ENCODE measurements around the gene TM4SF4.

Gene TM4SF4

GRCh38 chr3:149432149-149432548 lies 42.3 kb upstream of the TM4SF4 start:
- Histone ChIP-seq H3K4me3 (ENCODE audit: severe bottlenecking) (no peak overlapping the region), H3K9me3 (ENCODE audit: severe bottlenecking) (no peaks in the 10 kb centered on the region), H3K27me3 (ENCODE audit: insufficient read depth, poor library complexity, severe bottlenecking) (no peaks in the 10 kb centered on the region), H3K36me3 (ENCODE audit: low read depth) (no peaks in the 10 kb centered on the region), H3K4me1 (ENCODE audit: insufficient read depth, poor library complexity, severe bottlenecking) (no peaks in the 10 kb centered on the region), H3K27ac (ENCODE audit: poor library complexity, severe bottlenecking) (no peak overlapping the region)
- no peak for DNase-seq (ENCODE audit: low spot score)
- no peak for ATAC-seq (ENCODE audit: low read depth)
- TF ChIP-seq CTCF (IDR thresholded peaks at IDR 0.05; ENCODE audit: poor library complexity, severe bottlenecking): no peak

- DNase-seq (ENCODE audit: low spot score) (no peak), ATAC-seq (ENCODE audit: low read depth) (no peak)
- Histone ChIP-seq H3K27ac (ENCODE audit: poor library complexity, severe bottlenecking) (no peak overlapping the region), H3K36me3 (ENCODE audit: low read depth) (no peaks in the 10 kb centered on the region), H3K4me1 (ENCODE audit: insufficient read depth, poor library complexity, severe bottlenecking) (no peaks in the 10 kb centered on the region), H3K9me3 (ENCODE audit: severe bottlenecking) (no peaks in the 10 kb centered on the region), H3K27me3 (ENCODE audit: insufficient read depth, poor library complexity, severe bottlenecking) (no peaks in the 10 kb centered on the region), H3K4me3 (ENCODE audit: severe bottlenecking) (no peak overlapping the region)
- no peak for TF ChIP-seq CTCF (IDR thresholded peaks at IDR 0.05; ENCODE audit: poor library complexity, severe bottlenecking)
These were observed 38.3 kb upstream of the TM4SF4 start for GRCh38 chr3:149435996-149436885.

- TF ChIP-seq CTCF (IDR thresholded peaks at IDR 0.05; ENCODE audit: poor library complexity, severe bottlenecking): no peak
- H3K27me3 ChIP-seq (ENCODE audit: insufficient read depth, poor library complexity, severe bottlenecking): no peaks in the 10 kb centered on the region
- H3K9me3 ChIP-seq (ENCODE audit: severe bottlenecking): no peaks in the 10 kb centered on the region
- ATAC-seq (ENCODE audit: low read depth) (no peak), DNase-seq (ENCODE audit: low spot score) (no peak)
- no peak overlapping the region for H3K4me3 ChIP-seq (ENCODE audit: severe bottlenecking)
- H3K27ac ChIP-seq (ENCODE audit: poor library complexity, severe bottlenecking): no peak overlapping the region
- H3K36me3 ChIP-seq (ENCODE audit: low read depth): no peaks in the 10 kb centered on the region
- H3K4me1 ChIP-seq (ENCODE audit: insufficient read depth, poor library complexity, severe bottlenecking): no peaks in the 10 kb centered on the region
These were observed 37.2 kb upstream of the TM4SF4 start for GRCh38 chr3:149437286-149437685.

DNA sequence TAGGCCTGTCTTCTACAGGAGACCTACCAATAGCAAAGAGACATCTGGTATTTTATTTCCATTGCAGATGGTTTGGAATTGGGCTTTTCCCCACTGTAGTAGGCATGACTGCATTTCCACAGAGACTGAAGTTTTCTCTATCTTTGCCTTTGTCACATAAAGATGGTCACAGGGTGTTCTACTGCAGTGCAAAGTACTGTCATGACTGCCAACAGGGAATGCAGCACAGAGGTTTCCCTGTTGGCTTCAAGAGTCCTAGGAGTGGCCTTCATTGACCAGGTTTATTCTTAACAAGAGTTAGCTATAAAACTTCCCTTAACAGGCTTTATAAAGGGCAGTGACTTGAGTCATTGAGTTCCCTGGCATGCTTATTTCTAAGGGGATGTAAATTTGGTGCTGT lies 36.8 kb upstream of the TM4SF4 start:
- DNase-seq (ENCODE audit: low spot score) (no peak), ATAC-seq (ENCODE audit: low read depth) (no peak)
- TF ChIP-seq CTCF (IDR thresholded peaks at IDR 0.05; ENCODE audit: poor library complexity, severe bottlenecking): no peak
- H3K27ac ChIP-seq (ENCODE audit: poor library complexity, severe bottlenecking): no peak overlapping the region
- H3K4me3 ChIP-seq (ENCODE audit: severe bottlenecking): no peak overlapping the region
- no peaks in the 10 kb centered on the region for H3K36me3 ChIP-seq (ENCODE audit: low read depth)
- H3K27me3 ChIP-seq (ENCODE audit: insufficient read depth, poor library complexity, severe bottlenecking): no peaks in the 10 kb centered on the region
- H3K4me1 ChIP-seq (ENCODE audit: insufficient read depth, poor library complexity, severe bottlenecking): no peaks in the 10 kb centered on the region
- H3K9me3 ChIP-seq (ENCODE audit: severe bottlenecking): no peaks in the 10 kb centered on the region

DNA sequence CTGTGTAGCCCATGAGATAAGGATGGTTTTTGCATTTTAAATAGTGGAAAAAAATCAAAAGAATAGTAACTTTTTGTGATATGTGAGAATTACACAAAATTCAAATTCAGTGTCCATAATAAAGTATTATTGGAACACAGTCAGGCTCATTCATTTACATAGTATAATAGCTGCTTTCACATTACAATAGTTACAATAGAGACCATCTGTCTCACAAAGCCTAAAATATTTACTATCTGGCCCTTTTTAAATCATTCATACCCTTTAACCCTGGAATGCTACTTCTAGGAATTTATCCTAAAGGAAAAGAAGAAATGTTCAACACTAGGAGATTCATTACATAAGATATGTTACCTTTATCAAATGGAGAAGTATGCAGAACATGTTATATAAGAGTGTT lies 35.5 kb upstream of the TM4SF4 start:
- TF ChIP-seq CTCF (IDR thresholded peaks at IDR 0.05; ENCODE audit: poor library complexity, severe bottlenecking): no peak

More for the DNA sequence above, 35.5 kb upstream of the TM4SF4 start:
- H3K9me3 ChIP-seq (ENCODE audit: severe bottlenecking): no peaks in the 10 kb centered on the region
- no peak overlapping the region for H3K4me3 ChIP-seq (ENCODE audit: severe bottlenecking)
- no peak overlapping the region for H3K27ac ChIP-seq (ENCODE audit: poor library complexity, severe bottlenecking)
- peaks cover 3% of the 10 kb centered on the region for H3K4me1 ChIP-seq (ENCODE audit: insufficient read depth, poor library complexity, severe bottlenecking)
- no peaks in the 10 kb centered on the region for H3K27me3 ChIP-seq (ENCODE audit: insufficient read depth, poor library complexity, severe bottlenecking)
- no peaks in the 10 kb centered on the region for H3K36me3 ChIP-seq (ENCODE audit: low read depth)
- ATAC-seq (ENCODE audit: low read depth) (no peak), DNase-seq (ENCODE audit: low spot score) (no peak)

Measured in RWPE2 (cell line).